Adipocyte (in vitro differentiated cells): ENCODE measurements around the gene CYP46A1.

ENCODE experiments used
- DNase-seq: peaks from one replicate; pipeline ENCODE4 v3.0.0-alpha.2; 2015; ENCODE audit warnings: low read depth
- H3K27me3 ChIP-seq: replicated peaks from 2 replicates; pipeline ENCODE4 v1.7.0; 2013; ENCODE audit warnings: mild to moderate bottlenecking, low read length, moderate library complexity; ENCODE audit not compliant: control insufficient read depth, insufficient read depth
- H3K36me3 ChIP-seq: 2 replicates; pipeline ENCODE4 v1.7.0; 2013; ENCODE audit warnings: low read length, mild to moderate bottlenecking, moderate library complexity; ENCODE audit not compliant: control insufficient read depth, insufficient read depth, severe bottlenecking
- H3K4me1 ChIP-seq: 2 replicates; pipeline ENCODE4 v1.7.0; 2013; ENCODE audit warnings: mild to moderate bottlenecking, low read length, moderate library complexity; ENCODE audit not compliant: control insufficient read depth, insufficient read depth
- H3K4me3 ChIP-seq: 2 replicates; pipeline ENCODE4 v1.7.0; 2013; ENCODE audit warnings: mild to moderate bottlenecking, low read length, moderate library complexity
- H3K9ac ChIP-seq: 2 replicates; pipeline ENCODE4 v1.7.0; 2013; ENCODE audit warnings: mild to moderate bottlenecking, low read length, moderate library complexity
- H3K9me3 ChIP-seq: 2 replicates; pipeline ENCODE4 v1.7.0; 2013; ENCODE audit warnings: mild to moderate bottlenecking, low read length, moderate library complexity; ENCODE audit not compliant: control insufficient read depth

Gene CYP46A1

GRCh38 chr14:99720941-99721791 lies 37.1 kb downstream of the CYP46A1 start:
- Histone ChIP-seq H3K4me3 (no peak overlapping the region), H3K27me3 (peaks cover 36% of the 10 kb centered on the region), H3K9ac (no peak overlapping the region), H3K4me1 (no peaks in the 10 kb centered on the region), H3K9me3 (no peaks in the 10 kb centered on the region), H3K36me3 (no peaks in the 10 kb centered on the region)
- no peak for DNase-seq

GRCh38 chr14:99721792-99722516 lies 37.9 kb downstream of the CYP46A1 start:
- Histone ChIP-seq H3K27me3 (peaks cover 40% of the 10 kb centered on the region), H3K9me3 (no peaks in the 10 kb centered on the region), H3K9ac (no peak overlapping the region), H3K4me3 (no peak overlapping the region), H3K4me1 (no peaks in the 10 kb centered on the region), H3K36me3 (no peaks in the 10 kb centered on the region)
- no peak for DNase-seq

- H3K4me1 ChIP-seq = no peaks in the 10 kb centered on the region
- no peak for DNase-seq
- H3K4me3 ChIP-seq = no peak overlapping the region
- H3K9ac ChIP-seq = no peak overlapping the region
- H3K9me3 ChIP-seq = no peaks in the 10 kb centered on the region
- no peaks in the 10 kb centered on the region for H3K36me3 ChIP-seq
- peaks cover 45% of the 10 kb centered on the region for H3K27me3 ChIP-seq
Measured at GRCh38 chr14:99722741-99723140, 38.6 kb downstream of the CYP46A1 start.

GRCh38 chr14:99724196-99724891 lies 40.2 kb downstream of the CYP46A1 start:
- no peaks in the 10 kb centered on the region for H3K36me3 ChIP-seq
- no peak for DNase-seq
- no peak overlapping the region for H3K4me3 ChIP-seq
- H3K9me3 ChIP-seq = no peaks in the 10 kb centered on the region
- no peak overlapping the region for H3K9ac ChIP-seq
- H3K4me1 ChIP-seq = no peaks in the 10 kb centered on the region
- peaks cover 46% of the 10 kb centered on the region for H3K27me3 ChIP-seq

GRCh38 chr14:99724939-99725773 lies 41.1 kb downstream of the CYP46A1 start:
- Histone ChIP-seq H3K9me3 (no peaks in the 10 kb centered on the region), H3K36me3 (no peaks in the 10 kb centered on the region), H3K9ac (no peak overlapping the region), H3K27me3 (peaks cover 46% of the 10 kb centered on the region), H3K4me3 (no peak overlapping the region), H3K4me1 (no peaks in the 10 kb centered on the region)
- DNase-seq = no peak

GRCh38 chr14:99725774-99726537 lies 41.9 kb downstream of the CYP46A1 start:
- DNase-seq = no peak
- no peak overlapping the region for H3K9ac ChIP-seq
- H3K27me3 ChIP-seq = peaks cover 50% of the 10 kb centered on the region
- H3K4me3 ChIP-seq = no peak overlapping the region
- no peaks in the 10 kb centered on the region for H3K9me3 ChIP-seq
- no peaks in the 10 kb centered on the region for H3K36me3 ChIP-seq
- peaks cover 5% of the 10 kb centered on the region for H3K4me1 ChIP-seq

GRCh38 chr14:99726538-99727095 lies 42.5 kb downstream of the CYP46A1 start:
- no peak for DNase-seq
- Histone ChIP-seq H3K36me3 (no peaks in the 10 kb centered on the region), H3K9ac (no peak overlapping the region), H3K27me3 (peaks cover 43% of the 10 kb centered on the region), H3K9me3 (no peaks in the 10 kb centered on the region), H3K4me3 (no peak overlapping the region), H3K4me1 (peaks cover 5% of the 10 kb centered on the region)

- DNase-seq = no peak
- Histone ChIP-seq H3K4me1 (peaks cover 5% of the 10 kb centered on the region), H3K9me3 (no peaks in the 10 kb centered on the region)
Measured at GRCh38 chr14:99727096-99727870, 43.2 kb downstream of the CYP46A1 start.

GRCh38 chr14:99728231-99728920 lies 44.3 kb downstream of the CYP46A1 start:
- Histone ChIP-seq H3K9me3 (no peaks in the 10 kb centered on the region), H3K4me1 (peaks cover 5% of the 10 kb centered on the region), H3K9ac (no peak overlapping the region), H3K4me3 (no peak overlapping the region), H3K36me3 (no peaks in the 10 kb centered on the region), H3K27me3 (peaks cover 37% of the 10 kb centered on the region)
- DNase-seq = no peak

More at GRCh38 chr14:99727096-99727870, 43.2 kb downstream of the CYP46A1 start:
- Histone ChIP-seq H3K9ac (no peak overlapping the region), H3K4me3 (no peak overlapping the region), H3K27me3 (peaks cover 41% of the 10 kb centered on the region), H3K36me3 (no peaks in the 10 kb centered on the region)
